Stimulated activated CD4-positive, alpha-beta T cell treated with anti-CD3 and anti-CD28 coated beads, TNF-alpha, amount 100 ng/mL, for 48 hours (primary cell): Measurements from ENCODE around the gene SPECC1.
A peak's percentile ranks its signal among the peaks of the same experiment; 100 is the strongest.
"Not testable (repeated sequence)": the region's sequence is repeated elsewhere in the genome, so short reads cannot be mapped to it uniquely, and the experiment has no call there.

Experiments
- DNase-seq, 3 donors: peaks; one replicate each; pipeline ENCODE4 v3.0.0-alpha.2; 2020; ENCODE audit warnings: low read depth in 3 of 3

SPECC1 gene

GRCh38 chr17:20010099-20010863 is 1.1 kb downstream of the SPECC1 start:
- no peak for DNase-seq

- DNase-seq = no peak
Measured at GRCh38 chr17:20010936-20011335, 1.8 kb downstream of the SPECC1 start.

- no peak for DNase-seq
Measured at GRCh38 chr17:20012017-20012536, 2.9 kb downstream of the SPECC1 start.

- DNase-seq = not testable (repeated sequence)
Measured at GRCh38 chr17:20016475-20016992, 7.4 kb downstream of the SPECC1 start.

GRCh38 chr17:20022701-20023100 is 13.5 kb downstream of the SPECC1 start:
- DNase-seq = no peak

- DNase-seq = no peak
Measured at GRCh38 chr17:20026960-20027359, 17.8 kb downstream of the SPECC1 start.

- DNase-seq = no peak
Measured at GRCh38 chr17:20028443-20028842, 19.3 kb downstream of the SPECC1 start.

GRCh38 chr17:20032636-20033035 is 23.5 kb downstream of the SPECC1 start:
- no peak for DNase-seq

GRCh38 chr17:20033415-20033814 is 24.3 kb downstream of the SPECC1 start:
- no peak for DNase-seq

- DNase-seq = no peak
Measured at GRCh38 chr17:20035501-20035900, 26.3 kb downstream of the SPECC1 start.

- DNase-seq = not testable (repeated sequence)
Measured at GRCh38 chr17:20037286-20037685, 28.1 kb downstream of the SPECC1 start.

- no peak for DNase-seq
Measured at GRCh38 chr17:20039037-20039436, 29.9 kb downstream of the SPECC1 start.

- no peak for DNase-seq
Measured at GRCh38 chr17:20040216-20040615, 31.1 kb downstream of the SPECC1 start.

- no peak for DNase-seq
Measured at GRCh38 chr17:20043021-20043420, 33.9 kb downstream of the SPECC1 start.

- no peak for DNase-seq
Measured at GRCh38 chr17:20045476-20045875, 36.3 kb downstream of the SPECC1 start.

- no peak for DNase-seq
Measured at GRCh38 chr17:20046629-20047028, 37.5 kb downstream of the SPECC1 start.

- DNase-seq = no peak
Measured at GRCh38 chr17:20051624-20052023, 42.5 kb downstream of the SPECC1 start.

GRCh38 chr17:20053361-20053964 is 44.3 kb downstream of the SPECC1 start:
- no peak for DNase-seq

- no peak for DNase-seq
Measured at GRCh38 chr17:20059728-20060188, 50.6 kb downstream of the SPECC1 start.

GRCh38 chr17:20063665-20064648 is 54.8 kb downstream of the SPECC1 start:
- DNase-seq = peak; percentile 4 to 34 (median 9)

- DNase-seq = no peak
Measured at GRCh38 chr17:20066253-20066652, 57.1 kb downstream of the SPECC1 start.

GRCh38 chr17:20067711-20068110 is 58.6 kb downstream of the SPECC1 start:
- DNase-seq = no peak
